ENCODE measurements around the gene APBB2.

DNA sequence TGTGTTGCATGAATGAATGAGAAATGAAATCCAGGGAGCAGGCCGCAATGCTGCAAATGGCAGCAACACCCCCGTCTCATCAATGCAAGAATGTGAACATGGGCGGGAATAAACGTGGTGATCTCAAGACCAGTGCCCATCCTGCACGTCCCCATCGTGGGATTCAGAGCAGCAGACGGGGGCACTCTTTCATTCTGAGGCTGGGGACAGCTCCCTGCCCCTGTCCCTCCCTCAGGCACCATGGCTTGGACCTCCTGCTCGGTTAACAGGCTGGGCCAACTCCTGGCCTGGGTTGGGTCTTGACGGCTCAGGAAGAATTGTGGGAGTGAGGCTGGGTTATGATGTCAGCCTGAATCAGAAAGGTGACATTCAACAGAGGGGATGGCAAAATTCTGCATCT lies 385.7 kb downstream of the APBB2 start:
- no peak for TF ChIP-seq CTCF (IDR thresholded peaks at IDR 0.05; ENCODE audit: low read length)
- TF ChIP-seq EZH2 (IDR thresholded peaks at IDR 0.05; ENCODE audit: borderline replicate concordance, low read length) = no peak

All from OCI-LY1 (cell line).